Endothelial cell of umbilical vein (primary cell): Measurements from ENCODE around the gene CAMKMT. TPM values are rescaled to one million over a fixed set of nuclear protein-coding genes. Genes with fewer than 3 reads are reported as not detected.

Source experiments
- BruUV-seq: library from RNA; stranded (reverse); fragments of 400-500 nt; replicated peaks from 2 replicates; lab custom pipeline; 2021; lab: Mats Ljungman, UMichigan
- CTCF ChIA-PET: fragments of 300-600, 350-600 bp; sonication (Branson Sonifier 250); formaldehyde crosslinking; loops from one replicate; lab custom pipeline; 2021; ENCODE audit warnings: antibody characterized with exemption, inconsistent platforms; lab: Charles Lee
- POLR2A ChIA-PET: fragments of 300-600, 350-600 bp; sonication (Branson Sonifier 250); formaldehyde crosslinking; loops from one replicate; lab custom pipeline; 2021; ENCODE audit warnings: antibody characterized with exemption, inconsistent platforms; lab: Charles Lee
- DNase-seq: peaks from one replicate; pipeline ENCODE4 v3.0.0-alpha.2; 2011; ENCODE audit warnings: low read depth, low spot score
- FAIRE-seq: peaks from 2 replicates; lab custom pipeline; 2011; peaks lifted over from hg19 to GRCh38; lab: Jason Lieb, UNC
- H2AFZ ChIP-seq: 2 replicates; pipeline ENCODE4 v1.6.0; 2012; ENCODE audit warnings: low read depth, low read length, control low read depth, inconsistent platforms
- H3K27ac ChIP-seq: 2 replicates; pipeline ENCODE4 v1.5.1; 2011; ENCODE audit warnings: low read depth, mild to moderate bottlenecking, control low read depth, low read length, moderate library complexity; ENCODE audit not compliant: insufficient read depth
- H3K27me3 ChIP-seq, 2 experiments: 2 replicates each; pipeline versions ENCODE4 v1.6.0 to v1.6.1; 2011; ENCODE audit warnings: low read length in 2 of 2, mixed read lengths in 1 of 2; ENCODE audit not compliant: control insufficient read depth in 2 of 2, insufficient read depth in 2 of 2
- H3K36me3 ChIP-seq, 2 experiments: 2 replicates in 1 of 2; 3 replicates in 1 of 2; pipeline ENCODE4 v1.5.1; 2011; ENCODE audit warnings: low read length in 2 of 2, mild to moderate bottlenecking in 1 of 2, moderate library complexity in 1 of 2; ENCODE audit not compliant: control insufficient read depth in 2 of 2, insufficient read depth in 2 of 2; ENCODE audit errors: extremely low read depth in 1 of 2
- H3K4me1 ChIP-seq: 3 replicates; pipeline ENCODE4 v1.5.1; 2011; ENCODE audit warnings: mild to moderate bottlenecking, low read length; ENCODE audit not compliant: control insufficient read depth, insufficient read depth; ENCODE audit errors: extremely low read depth
- H3K4me2 ChIP-seq: 2 replicates; pipeline ENCODE4 v1.6.1; 2011; ENCODE audit warnings: low read length, control low read depth, mixed read lengths; ENCODE audit not compliant: insufficient read depth
- H3K4me3 ChIP-seq, 3 experiments: fragments of 200-600 bp in 1 of 3; sonication (generic), shearing (Covaris generic) in 1 of 3; replicated peaks in 1 of 3; 2 replicates each; pipeline ENCODE4 v1.5.1; 2011 to 2016; ENCODE audit warnings: control low read depth in 3 of 3, low read length in 3 of 3, mild to moderate bottlenecking in 2 of 3, inconsistent platforms in 1 of 3, low read depth in 1 of 3, moderate library complexity in 1 of 3; ENCODE audit not compliant: insufficient read depth in 1 of 3
- H3K79me2 ChIP-seq: 2 replicates; pipeline ENCODE4 v1.6.0; 2012; ENCODE audit warnings: low read length, inconsistent platforms; ENCODE audit not compliant: control insufficient read depth, insufficient read depth
- H3K9ac ChIP-seq: replicated peaks from 2 replicates; pipeline ENCODE3; 2011; ENCODE audit warnings: low read length, control low read depth; ENCODE audit not compliant: insufficient read depth; ENCODE audit errors: extremely low read depth
- H3K9me1 ChIP-seq: replicated peaks from 3 replicates; pipeline ENCODE4 v1.6.0; 2011; ENCODE audit warnings: mild to moderate bottlenecking, low read length; ENCODE audit not compliant: control insufficient read depth, insufficient read depth; ENCODE audit errors: extremely low read depth
- H3K9me3 ChIP-seq: replicated peaks from 2 replicates; pipeline ENCODE4 v1.5.1; 2012; ENCODE audit warnings: low read length, inconsistent platforms; ENCODE audit not compliant: control insufficient read depth, insufficient read depth
- H4K20me1 ChIP-seq: replicated peaks from 2 replicates; pipeline ENCODE3; 2011; ENCODE audit warnings: mild to moderate bottlenecking, low read length; ENCODE audit not compliant: control insufficient read depth, insufficient read depth; ENCODE audit errors: extremely low read depth
- EZH2 ChIP-seq: IDR thresholded peaks from 2 replicates; pipeline ENCODE4 v1.6.1; 2012; ENCODE audit warnings: borderline replicate concordance, low read depth, mild to moderate bottlenecking, moderate library complexity, low read length, inconsistent platforms; ENCODE audit not compliant: severe bottlenecking
- FOS ChIP-seq: IDR thresholded peaks from 2 replicates; pipeline ENCODE4 v1.6.1; 2011; ENCODE audit warnings: mild to moderate bottlenecking, low read length, moderate library complexity, borderline replicate concordance; ENCODE audit not compliant: insufficient read depth
- GATA2 ChIP-seq: IDR thresholded peaks from 2 replicates; pipeline ENCODE4 v1.7.0; 2011; ENCODE audit warnings: low read depth, mild to moderate bottlenecking, moderate library complexity, mixed read lengths, low read length; ENCODE audit not compliant: insufficient read length, insufficient read depth
- JUN ChIP-seq: IDR thresholded peaks from 2 replicates; pipeline ENCODE4 v1.6.1; 2011; ENCODE audit warnings: borderline replicate concordance, low read depth; ENCODE audit not compliant: insufficient read length, insufficient read depth
- MYC ChIP-seq: IDR thresholded peaks from one replicate; pipeline ENCODE4 v1.6.1; 2011; ENCODE audit warnings: mild to moderate bottlenecking, low read depth, low read length
- POLR2A ChIP-seq: IDR thresholded peaks from 2 replicates; pipeline ENCODE4 v1.6.1; 2012; ENCODE audit warnings: low read depth, mild to moderate bottlenecking, control low read depth, low read length
- POLR2AphosphoS5 ChIP-seq: IDR thresholded peaks from 2 replicates; pipeline ENCODE4 v1.6.1; 2012; ENCODE audit warnings: low read depth, mild to moderate bottlenecking, control low read depth, low read length, moderate library complexity; ENCODE audit not compliant: insufficient read depth
- dilution Hi-C: fragments of 300-500 bp; cut with MboI; formaldehyde crosslinking; loops from one replicate; pipeline ENCODE4 v1.15.0; 2019; ENCODE audit warnings: low sequenced_read_pairs; ENCODE audit not compliant: extremely low pct_ligation_motif_present
- intact Hi-C: fragments of 100-400 bp; cut with micrococcal nuclease; formaldehyde crosslinking; loops from one replicate; pipeline ENCODE4 v1.10.0; 2022
- polyA plus RNA-seq, 4 experiments: library from polyadenylated mRNA; depleted of rRNA in 3 of 4; stranded (reverse) in 3 of 4; unstranded in 1 of 4; fragments of >200 nt; gene quantifications; 2 replicates each; pipeline versions ENCODE4 v1.2.1 to v1.2.3, GENCODE V29; 2011 to 2012; ENCODE audit warnings: missing spikeins in 1 of 4
- total RNA-seq: library from RNA; stranded (reverse); gene quantifications from 2 replicates; pipeline ENCODE4 v1.2.3, GENCODE V29; 2021
- TF ChIP-seq, protein P1 (sequence below): IDR thresholded peaks from 2 replicates; pipeline ENCODE4 v1.6.1; 2011; ENCODE audit not compliant: insufficient read depth, insufficient read length
- TF ChIP-seq, protein P2 (sequence below), 2 donors: IDR thresholded peaks; 1 replicate in 1 of 2; 2 replicates in 1 of 2; pipeline ENCODE4 v1.5.1; 2011; ENCODE audit warnings: low read length in 2 of 2, mild to moderate bottlenecking in 2 of 2, moderate library complexity in 2 of 2, control low read depth in 1 of 2, inconsistent platforms in 1 of 2, low read depth in 1 of 2; ENCODE audit not compliant: insufficient read depth in 1 of 2; ENCODE audit errors: extremely low read depth in 1 of 2

The CAMKMT gene
- total and polyA plus RNA-seq, 2 donors (not counting 3 experiments of a cell fraction or from before 2014, with no cell fraction given), result 4.1 to 10.7 TPM

DNA sequence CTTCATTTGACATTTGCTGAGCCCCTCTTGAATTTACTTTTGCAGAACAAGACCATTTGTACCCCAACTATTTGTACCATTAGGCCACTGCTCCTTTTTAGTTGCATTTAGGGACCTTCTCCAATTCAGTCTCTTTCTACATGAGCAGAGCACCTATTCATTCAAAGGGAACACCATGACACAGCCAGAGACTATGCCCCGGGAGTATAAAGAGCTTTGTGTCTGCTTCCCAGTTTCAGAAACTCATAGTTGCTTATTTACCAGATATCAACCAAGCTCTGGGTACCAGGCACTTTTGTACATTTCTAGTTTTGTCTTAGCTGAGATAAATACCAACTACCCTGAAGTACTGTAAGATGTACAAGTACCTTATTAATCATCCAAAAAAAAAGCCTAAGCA is 310.7 kb downstream of the CAMKMT start:
- FAIRE-seq (no peak), DNase-seq (no peak)
- intact Hi-C loops (no loop called here), dilution Hi-C loops (no loop called here)
- no TSS peak for BruUV-seq
- Histone ChIP-seq H3K9me1 (no peaks in the 10 kb centered on the region), H3K27ac (no peak overlapping the region), H2AFZ (no peak overlapping the region), H3K9me3 (no peaks in the 10 kb centered on the region), H3K4me2 (no peak overlapping the region), H3K9ac (no peak overlapping the region), H3K79me2 (no peaks in the 10 kb centered on the region), H4K20me1 (no peaks in the 10 kb centered on the region), H3K36me3 (no peaks in the 10 kb centered on the region), H3K4me3 (no peak overlapping the region), H3K27me3 (no peaks in the 10 kb centered on the region), H3K4me1 (no peaks in the 10 kb centered on the region)
- ChIA-PET CTCF (interaction anchor here (1.1 to 4.6 kb wide), 3 partner anchors 36 to 193 kb away, joined by 3 to 21 read pairs (median 3); no protein-coding TSS in a partner anchor), POLR2A (no interaction called here)
- TF ChIP-seq, protein P1, sequence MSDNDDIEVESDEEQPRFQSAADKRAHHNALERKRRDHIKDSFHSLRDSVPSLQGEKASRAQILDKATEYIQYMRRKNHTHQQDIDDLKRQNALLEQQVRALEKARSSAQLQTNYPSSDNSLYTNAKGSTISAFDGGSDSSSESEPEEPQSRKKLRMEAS, result no peak
- TF ChIP-seq EZH2, result no peak
- no peak for TF ChIP-seq POLR2AphosphoS5

- Histone ChIP-seq H3K4me2 (no peak overlapping the region), H4K20me1 (no peaks in the 10 kb centered on the region), H3K79me2 (no peaks in the 10 kb centered on the region), H3K27ac (no peak overlapping the region), H3K9ac (no peak overlapping the region), H2AFZ (no peak overlapping the region), H3K9me3 (no peaks in the 10 kb centered on the region), H3K36me3 (no peaks in the 10 kb centered on the region), H3K4me1 (no peaks in the 10 kb centered on the region), H3K27me3 (no peaks in the 10 kb centered on the region), H3K9me1 (no peaks in the 10 kb centered on the region), H3K4me3 (no peak overlapping the region)
- POLR2A ChIA-PET, result no interaction called here
- dilution Hi-C loops, result no loop called here
- intact Hi-C loops, result no loop called here
- no TSS peak for BruUV-seq
- TF ChIP-seq FOS (no peak), MYC (no peak), GATA2 (no peak), JUN (no peak), EZH2 (no peak), POLR2AphosphoS5 (no peak), POLR2A (no peak)
- TF ChIP-seq, protein P1, result no peak
- TF ChIP-seq, protein P2, sequence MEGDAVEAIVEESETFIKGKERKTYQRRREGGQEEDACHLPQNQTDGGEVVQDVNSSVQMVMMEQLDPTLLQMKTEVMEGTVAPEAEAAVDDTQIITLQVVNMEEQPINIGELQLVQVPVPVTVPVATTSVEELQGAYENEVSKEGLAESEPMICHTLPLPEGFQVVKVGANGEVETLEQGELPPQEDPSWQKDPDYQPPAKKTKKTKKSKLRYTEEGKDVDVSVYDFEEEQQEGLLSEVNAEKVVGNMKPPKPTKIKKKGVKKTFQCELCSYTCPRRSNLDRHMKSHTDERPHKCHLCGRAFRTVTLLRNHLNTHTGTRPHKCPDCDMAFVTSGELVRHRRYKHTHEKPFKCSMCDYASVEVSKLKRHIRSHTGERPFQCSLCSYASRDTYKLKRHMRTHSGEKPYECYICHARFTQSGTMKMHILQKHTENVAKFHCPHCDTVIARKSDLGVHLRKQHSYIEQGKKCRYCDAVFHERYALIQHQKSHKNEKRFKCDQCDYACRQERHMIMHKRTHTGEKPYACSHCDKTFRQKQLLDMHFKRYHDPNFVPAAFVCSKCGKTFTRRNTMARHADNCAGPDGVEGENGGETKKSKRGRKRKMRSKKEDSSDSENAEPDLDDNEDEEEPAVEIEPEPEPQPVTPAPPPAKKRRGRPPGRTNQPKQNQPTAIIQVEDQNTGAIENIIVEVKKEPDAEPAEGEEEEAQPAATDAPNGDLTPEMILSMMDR (IDR thresholded peaks at IDR 0.05; ENCODE audit: extremely low read depth in 1 of 2, insufficient read depth in 1 of 2, low read depth in 1 of 2, low read length in 2 of 2), result no peak
- no peak for FAIRE-seq
- no peak for DNase-seq
- CTCF ChIA-PET, result interaction anchor here (0.6 to 4.6 kb wide), 4 partner anchors 12 to 195 kb away, joined by 3 to 21 read pairs (median 4); no protein-coding TSS in a partner anchor
These were observed 312.9 kb downstream of the CAMKMT start for GRCh38 chr2:44674473-44675284.
